Measurements from ENCODE around the gene SRRM4.

GRCh38 chr12:119005913-119006312 lies 24.6 kb downstream of the SRRM4 start:
- TF ChIP-seq HDGF (IDR thresholded peaks at IDR 0.05; ENCODE audit: borderline replicate concordance): no peak
- TF ChIP-seq FOXK2 (IDR thresholded peaks at IDR 0.05): no peak
- no peak for TF ChIP-seq BHLHE40 (IDR thresholded peaks at IDR 0.05; ENCODE audit: borderline replicate concordance)
- TF ChIP-seq SUZ12 (IDR thresholded peaks at IDR 0.05): no peak
- no peak for TF ChIP-seq FOXA1 (IDR thresholded peaks at IDR 0.05)
- TF ChIP-seq SP1 (IDR thresholded peaks at IDR 0.05): no peak
- TF ChIP-seq TARDBP (IDR thresholded peaks at IDR 0.05): no peak
- TF ChIP-seq ZNF384 (IDR thresholded peaks at IDR 0.05): no peak
- TF ChIP-seq NFRKB (IDR thresholded peaks at IDR 0.05): no peak
- TF ChIP-seq PKNOX1 (IDR thresholded peaks at IDR 0.05): no peak
- no peak for TF ChIP-seq CTBP1 (IDR thresholded peaks at IDR 0.05; ENCODE audit: borderline replicate concordance)
- TF ChIP-seq L3MBTL2 (conservative IDR thresholded peaks at IDR 0.05): no peak
- no peak for TF ChIP-seq FOXM1 (IDR thresholded peaks at IDR 0.05; ENCODE audit: borderline replicate concordance)
